Mesendoderm (in vitro differentiated cells): ENCODE measurements around the gene TNIK.

Source experiments
- DNase-seq: peaks from one replicate; pipeline ENCODE4 v3.0.0; 2013
- H2AK5ac ChIP-seq: 2 replicates; pipeline ENCODE4 v1.6.1; 2013; ENCODE audit warnings: low read length, inconsistent platforms
- H2BK120ac ChIP-seq: 2 replicates; pipeline ENCODE4 v1.6.1; 2013; ENCODE audit warnings: low read depth, mild to moderate bottlenecking, low read length, moderate library complexity, mixed read lengths
- H2BK15ac ChIP-seq: replicated peaks from 2 replicates; pipeline ENCODE4 v1.6.1; 2013; ENCODE audit warnings: low read depth, mild to moderate bottlenecking, moderate library complexity
- H2BK5ac ChIP-seq: 2 replicates; pipeline ENCODE4 v1.6.1; 2013; ENCODE audit warnings: low read length, inconsistent platforms
- H3K18ac ChIP-seq: 2 replicates; pipeline ENCODE4 v1.6.1; 2013; ENCODE audit warnings: mild to moderate bottlenecking, low read length, mixed read lengths
- H3K23ac ChIP-seq: one replicate; pipeline ENCODE4 v1.6.1; 2013; ENCODE audit warnings: low read length
- H3K27ac ChIP-seq: 2 replicates; pipeline ENCODE4 v1.5.1; 2013; ENCODE audit warnings: low read depth, mild to moderate bottlenecking, inconsistent platforms, low read length, moderate library complexity
- H3K27me3 ChIP-seq: 2 replicates; pipeline ENCODE4 v1.6.1; 2013; ENCODE audit warnings: low read length, control low read depth, mild to moderate bottlenecking, inconsistent platforms; ENCODE audit not compliant: insufficient read depth, poor library complexity
- H3K36me3 ChIP-seq: 2 replicates; pipeline ENCODE4 v1.6.1; 2013; ENCODE audit warnings: low read length, inconsistent platforms; ENCODE audit not compliant: control insufficient read depth, insufficient read depth
- H3K4ac ChIP-seq: one replicate; pipeline ENCODE4 v1.6.1; 2013; ENCODE audit warnings: low read depth, mild to moderate bottlenecking, low read length, moderate library complexity
- H3K4me1 ChIP-seq: 2 replicates; pipeline ENCODE4 v1.6.1; 2013; ENCODE audit warnings: low read depth, low read length, inconsistent platforms; ENCODE audit not compliant: control insufficient read depth
- H3K4me2 ChIP-seq: 2 replicates; pipeline ENCODE4 v1.6.1; 2013; ENCODE audit warnings: low read length
- H3K4me3 ChIP-seq: 2 replicates; pipeline ENCODE4 v1.5.1; 2013; ENCODE audit warnings: mild to moderate bottlenecking, low read length
- H3K56ac ChIP-seq: one replicate; pipeline ENCODE4 v1.6.1; 2013; ENCODE audit warnings: low read length
- H3K79me1 ChIP-seq: 2 replicates; pipeline ENCODE4 v1.6.1; 2013; ENCODE audit warnings: low read length, inconsistent platforms
- H3K79me2 ChIP-seq: 2 replicates; pipeline ENCODE4 v1.6.1; 2013; ENCODE audit warnings: mild to moderate bottlenecking, low read length; ENCODE audit not compliant: control insufficient read depth, insufficient read depth
- H3K9ac ChIP-seq: 2 replicates; pipeline ENCODE4 v1.6.1; 2013; ENCODE audit warnings: low read length, inconsistent platforms
- H4K5ac ChIP-seq: one replicate; pipeline ENCODE4 v1.6.1; 2013; ENCODE audit warnings: low read length
- H4K8ac ChIP-seq: one replicate; pipeline ENCODE4 v1.6.1; 2013; ENCODE audit warnings: low read depth, mild to moderate bottlenecking, control low read depth, low read length, moderate library complexity
- WGBS: extraction: QIAGEN DNeasy Blood & Tissue Kit; methylation state at CpG from one replicate; pipeline ENCODE4 v1.1.7; 2013; ENCODE audit warnings: low lambda C conversion rate, missing lambda C conversion rate; ENCODE audit not compliant: insufficient coverage; ENCODE audit errors: extremely low coverage; 5-methylcytosine and 5-hydroxymethylcytosine counted together

The TNIK gene

DNA sequence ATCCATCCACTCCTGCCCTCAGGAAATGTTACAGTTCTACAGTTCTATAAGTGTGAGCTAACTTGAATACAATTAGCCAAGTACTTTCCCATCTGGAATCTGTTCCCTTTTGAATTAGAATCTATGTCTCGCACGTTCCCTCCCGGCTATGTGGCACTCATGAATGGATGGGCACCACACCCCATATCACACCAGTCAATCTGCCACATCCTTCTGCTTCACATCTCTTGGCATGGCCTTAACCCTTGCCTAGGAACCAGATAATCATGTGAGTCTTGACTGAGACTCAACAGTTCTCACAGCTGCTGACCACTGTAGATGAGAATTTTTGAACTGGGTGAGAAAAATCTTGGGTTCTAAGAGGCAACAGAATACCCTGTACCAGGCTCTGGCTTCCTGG lies 180.2 kb downstream of the TNIK start:
- no CpG with 5 or more reads among the region's 3 CpGs for whole genome bisulfite sequencing
- H3K36me3 ChIP-seq: no peaks in the 10 kb centered on the region
- H3K9ac ChIP-seq: no peak overlapping the region
- H4K8ac ChIP-seq: no peak overlapping the region
- H3K27ac ChIP-seq: no peak overlapping the region
- no peak overlapping the region for H3K56ac ChIP-seq
- no peaks in the 10 kb centered on the region for H3K27me3 ChIP-seq
- no peak for DNase-seq
- H2BK5ac ChIP-seq: no peak overlapping the region
- no peaks in the 10 kb centered on the region for H3K79me1 ChIP-seq
- no peak overlapping the region for H3K4ac ChIP-seq
- H4K5ac ChIP-seq: no peak overlapping the region
- no peaks in the 10 kb centered on the region for H3K79me2 ChIP-seq
- H3K23ac ChIP-seq: no peak overlapping the region
- H2BK120ac ChIP-seq: no peak overlapping the region
- no peak overlapping the region for H2AK5ac ChIP-seq
- no peak overlapping the region for H3K18ac ChIP-seq
- H3K4me1 ChIP-seq: peaks cover 6% of the 10 kb centered on the region
- no peak overlapping the region for H3K4me2 ChIP-seq
- H3K4me3 ChIP-seq: no peak overlapping the region
- no peak overlapping the region for H2BK15ac ChIP-seq

DNA sequence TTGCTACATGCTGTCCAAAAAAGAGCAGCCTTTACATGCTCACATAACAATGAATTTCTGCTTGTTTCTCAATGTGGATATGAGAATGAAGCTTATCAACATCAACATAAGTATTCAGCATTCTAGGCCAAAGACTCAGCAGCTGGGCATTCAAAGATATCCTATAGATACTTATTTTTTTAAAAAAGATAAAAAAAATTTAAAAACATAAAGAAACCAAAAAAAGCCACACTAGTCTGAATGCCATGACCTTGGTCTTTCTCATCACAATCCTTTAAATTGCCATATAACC lies 182.0 kb downstream of the TNIK start:
- DNase-seq: no peak
- Histone ChIP-seq H3K23ac (no peak overlapping the region), H3K79me1 (no peaks in the 10 kb centered on the region), H3K56ac (no peak overlapping the region), H2BK5ac (no peak overlapping the region), H3K18ac (no peak overlapping the region), H3K27ac (no peak overlapping the region), H2BK120ac (no peak overlapping the region), H3K4me2 (no peak overlapping the region), H2AK5ac (no peak overlapping the region), H3K27me3 (no peaks in the 10 kb centered on the region), H3K4me1 (no peaks in the 10 kb centered on the region), H4K5ac (no peak overlapping the region), H4K8ac (no peak overlapping the region), H3K9ac (no peak overlapping the region), H2BK15ac (no peak overlapping the region), H3K79me2 (no peaks in the 10 kb centered on the region), H3K36me3 (no peaks in the 10 kb centered on the region), H3K4me3 (no peak overlapping the region), H3K4ac (no peak overlapping the region)

DNA sequence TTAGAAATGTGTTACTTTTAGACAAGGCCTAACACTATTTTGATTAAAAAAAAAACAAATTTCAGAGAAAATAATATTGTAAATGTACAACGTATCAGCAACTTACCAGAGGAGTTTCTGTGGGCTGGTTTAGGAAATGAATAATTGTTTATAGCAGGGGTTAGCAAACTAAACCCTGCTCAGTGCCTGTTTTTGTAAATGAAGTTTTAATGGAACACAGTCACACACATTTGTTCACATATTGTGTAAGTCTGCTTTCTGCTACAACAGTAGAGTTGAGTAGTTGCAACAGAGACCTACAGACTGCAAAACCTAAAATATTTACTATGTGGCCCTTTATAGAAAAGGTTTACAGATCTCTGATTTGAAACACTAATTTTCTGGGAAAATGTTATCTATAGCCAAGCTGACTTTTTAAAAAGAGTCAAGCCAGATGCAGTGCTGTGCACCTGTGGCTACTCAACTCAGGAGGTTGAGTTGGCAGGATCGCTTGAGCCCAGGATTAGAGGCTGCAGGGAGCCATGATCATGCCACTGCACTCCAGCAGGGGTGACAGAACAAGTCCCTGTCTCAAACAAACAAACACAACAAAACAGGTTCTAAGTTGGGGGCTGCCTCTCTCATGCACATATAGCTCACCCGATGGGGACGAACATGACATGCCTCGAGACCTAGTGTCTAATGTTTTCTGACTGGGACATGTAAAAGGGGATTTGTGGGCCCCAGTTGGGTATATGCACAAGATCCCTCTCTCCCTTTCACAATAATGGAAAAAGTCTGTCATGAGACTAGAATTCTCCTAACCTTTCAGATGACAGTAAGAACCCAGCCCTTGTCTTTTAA lies 182.5 kb downstream of the TNIK start:
- Histone ChIP-seq H3K27me3 (no peaks in the 10 kb centered on the region), H3K23ac (no peak overlapping the region), H3K79me2 (no peaks in the 10 kb centered on the region), H2BK5ac (no peak overlapping the region), H3K56ac (no peak overlapping the region), H3K4me3 (no peak overlapping the region), H3K36me3 (no peaks in the 10 kb centered on the region), H3K27ac (no peak overlapping the region), H3K18ac (no peak overlapping the region), H3K4ac (no peak overlapping the region), H2BK15ac (no peak overlapping the region), H3K4me2 (no peak overlapping the region), H3K9ac (no peak overlapping the region), H4K5ac (no peak overlapping the region), H2AK5ac (no peak overlapping the region), H4K8ac (no peak overlapping the region), H3K79me1 (no peaks in the 10 kb centered on the region), H2BK120ac (no peak overlapping the region), H3K4me1 (no peaks in the 10 kb centered on the region)
- no CpG with 5 or more reads among the region's 5 CpGs for WGBS
- DNase-seq: no peak

DNA sequence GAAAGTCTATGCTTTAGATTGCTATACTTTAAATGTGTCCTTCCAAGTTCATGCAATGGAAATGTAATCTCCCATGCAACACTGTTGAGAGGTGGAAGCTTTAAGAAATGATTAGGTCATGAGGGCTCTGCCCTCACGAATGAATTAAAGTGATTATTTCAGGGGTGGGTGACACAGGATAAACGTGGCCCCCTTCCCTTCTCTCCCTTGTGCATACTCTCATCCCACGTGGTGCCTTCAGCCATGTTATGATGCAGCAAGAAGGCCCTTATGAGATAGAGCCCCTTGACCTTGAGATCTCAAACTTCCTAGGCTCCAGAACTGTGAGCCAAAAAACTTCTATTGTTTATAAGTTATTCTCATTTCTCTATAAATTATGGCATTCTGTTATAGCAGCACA lies 183.3 kb downstream of the TNIK start:
- Histone ChIP-seq H3K18ac (no peak overlapping the region), H3K36me3 (no peaks in the 10 kb centered on the region), H3K4me2 (no peak overlapping the region), H2BK15ac (no peak overlapping the region), H4K5ac (no peak overlapping the region), H3K4me1 (no peaks in the 10 kb centered on the region), H3K9ac (no peak overlapping the region), H3K4ac (no peak overlapping the region), H3K79me2 (no peaks in the 10 kb centered on the region), H3K27me3 (no peaks in the 10 kb centered on the region), H4K8ac (no peak overlapping the region), H3K4me3 (no peak overlapping the region), H3K56ac (no peak overlapping the region), H3K27ac (no peak overlapping the region), H3K23ac (no peak overlapping the region), H2BK5ac (no peak overlapping the region), H3K79me1 (no peaks in the 10 kb centered on the region), H2AK5ac (no peak overlapping the region), H2BK120ac (no peak overlapping the region)
- WGBS: no CpG with 5 or more reads among the region's 3 CpGs
- no peak for DNase-seq

DNA sequence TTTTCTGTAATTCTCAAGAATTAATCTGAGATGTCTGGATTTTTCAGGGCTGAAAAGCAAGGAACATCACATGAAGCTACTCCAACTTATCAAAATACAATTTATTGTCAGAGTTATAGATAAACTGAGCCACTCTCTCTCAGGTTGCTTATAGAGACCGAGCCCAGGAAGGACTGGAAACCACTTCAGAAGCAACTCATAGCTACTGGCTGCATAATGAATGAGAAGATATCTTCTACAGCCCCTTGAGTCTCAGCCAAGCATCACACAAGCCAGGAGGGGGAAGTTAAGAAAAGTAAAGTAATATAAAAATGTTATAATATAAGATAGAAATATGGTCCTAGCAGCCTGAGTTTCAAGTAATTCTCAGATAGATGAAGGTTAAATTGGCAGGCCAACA lies 186.0 kb downstream of the TNIK start:
- H3K23ac ChIP-seq: no peak overlapping the region
- H3K79me1 ChIP-seq: no peaks in the 10 kb centered on the region
- H2BK5ac ChIP-seq: no peak overlapping the region
- no peaks in the 10 kb centered on the region for H3K4me1 ChIP-seq
- no peak overlapping the region for H4K8ac ChIP-seq
- H3K56ac ChIP-seq: no peak overlapping the region
- no peak overlapping the region for H3K9ac ChIP-seq
- no peaks in the 10 kb centered on the region for H3K36me3 ChIP-seq
- no peak for DNase-seq
- H2BK120ac ChIP-seq: no peak overlapping the region
- no peak overlapping the region for H4K5ac ChIP-seq
- no peaks in the 10 kb centered on the region for H3K27me3 ChIP-seq
- no peak overlapping the region for H3K27ac ChIP-seq
- no peak overlapping the region for H3K18ac ChIP-seq
- H3K4me3 ChIP-seq: no peak overlapping the region
- H3K4me2 ChIP-seq: no peak overlapping the region
- H3K79me2 ChIP-seq: no peaks in the 10 kb centered on the region
- H2BK15ac ChIP-seq: no peak overlapping the region
- WGBS: no CpG with 5 or more reads among the region's 1 CpG
- no peak overlapping the region for H2AK5ac ChIP-seq
- H3K4ac ChIP-seq: no peak overlapping the region

DNA sequence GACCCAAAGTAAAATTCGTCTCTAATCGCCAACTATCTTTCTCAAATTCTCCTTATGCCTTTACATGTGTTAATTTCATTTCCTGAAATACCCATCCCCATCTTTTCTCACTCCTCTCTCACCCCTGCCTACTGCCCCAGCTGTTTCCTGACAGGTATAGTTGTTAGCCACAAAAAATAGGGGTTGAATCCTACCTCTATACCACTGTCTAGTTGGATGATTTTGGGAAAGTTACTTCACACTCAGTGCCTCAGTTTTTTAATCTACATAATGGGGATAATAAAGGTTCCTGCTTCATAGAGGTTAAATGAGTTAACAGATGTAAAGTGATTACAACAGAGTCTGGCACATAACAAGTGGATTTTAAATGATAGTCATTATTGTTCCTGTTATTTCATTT lies 189.7 kb downstream of the TNIK start:
- H3K18ac ChIP-seq: no peak overlapping the region
- no peak overlapping the region for H3K4ac ChIP-seq
- H3K4me1 ChIP-seq: peaks cover 4% of the 10 kb centered on the region
- H3K36me3 ChIP-seq: no peaks in the 10 kb centered on the region
- H2BK15ac ChIP-seq: no peak overlapping the region
- no peak overlapping the region for H4K5ac ChIP-seq
- H2BK120ac ChIP-seq: no peak overlapping the region
- no peak for DNase-seq
- H3K79me1 ChIP-seq: no peaks in the 10 kb centered on the region
- no peak overlapping the region for H3K4me2 ChIP-seq
- no peak overlapping the region for H3K23ac ChIP-seq
- H3K56ac ChIP-seq: no peak overlapping the region
- H2BK5ac ChIP-seq: no peak overlapping the region
- no peaks in the 10 kb centered on the region for H3K79me2 ChIP-seq
- no peak overlapping the region for H2AK5ac ChIP-seq
- H3K27ac ChIP-seq: no peak overlapping the region
- 100% methylated on average over 2 of the region's 2 CpGs for WGBS
- H3K9ac ChIP-seq: no peak overlapping the region
- H3K4me3 ChIP-seq: no peak overlapping the region
- no peak overlapping the region for H4K8ac ChIP-seq
- H3K27me3 ChIP-seq: no peaks in the 10 kb centered on the region
